Panc1 (cell line): ENCODE data around the gene CYP27C1. TPM values are rescaled to one million over a fixed set of nuclear protein-coding genes. Genes with fewer than 3 reads are reported as not detected.

ENCODE experiments used
- ATAC-seq: fragments of 200-7000 bp; cut with Tn5 transposase; 2 replicates; pipeline ENCODE4 v1.9.1; 2020; ENCODE audit warnings: mild to moderate bottlenecking, moderate library complexity
- BruUV-seq: library from RNA; stranded (reverse); fragments of 400-500 nt; replicated peaks from 2 replicates; lab custom pipeline; 2021; lab: Mats Ljungman, UMichigan
- CTCF ChIA-PET: fragments of 300-600 bp; sonication (Branson Sonifier 250); formaldehyde crosslinking; loops from one replicate; lab custom pipeline; 2022; ENCODE audit warnings: antibody characterized with exemption; lab: Charles Lee
- POLR2A ChIA-PET: fragments of 300-600 bp; sonication (Branson Sonifier 250); formaldehyde crosslinking; loops from one replicate; lab custom pipeline; 2022; ENCODE audit warnings: antibody characterized with exemption; lab: Charles Lee
- DNase-seq: peaks from one replicate; pipeline ENCODE4 v3.0.0-alpha.2; 2010; ENCODE audit warnings: low read depth, low spot score
- H3K27ac ChIP-seq: 2 replicates; pipeline ENCODE4 v1.5.1; 2011; ENCODE audit warnings: mild to moderate bottlenecking, low read length, inconsistent platforms
- H3K27me3 ChIP-seq: fragments of 200-500 bp; sonication (Bioruptor generic); 2 replicates; pipeline ENCODE4 v1.6.0; 2014; ENCODE audit warnings: low read length, inconsistent platforms; ENCODE audit not compliant: control insufficient read depth, insufficient read depth
- H3K36me3 ChIP-seq: fragments of 200-500 bp; sonication (Bioruptor generic); 2 replicates; pipeline ENCODE4 v1.5.1; 2014; ENCODE audit warnings: inconsistent platforms, mild to moderate bottlenecking, low read length, moderate library complexity; ENCODE audit not compliant: control insufficient read depth, insufficient read depth
- H3K4me1 ChIP-seq: 2 replicates; pipeline ENCODE4 v1.5.1; 2011; ENCODE audit warnings: inconsistent platforms, mild to moderate bottlenecking, low read length, moderate library complexity; ENCODE audit not compliant: control insufficient read depth, insufficient read depth
- H3K4me3 ChIP-seq, 2 experiments: 2 replicates each; pipeline ENCODE4 v1.5.1; 2011 to 2012; ENCODE audit warnings: low read depth in 2 of 2, low read length in 2 of 2, mild to moderate bottlenecking in 2 of 2, inconsistent platforms in 1 of 2, moderate library complexity in 1 of 2
- H3K9me3 ChIP-seq: fragments of 200-500 bp; sonication (Bioruptor generic); 2 replicates; pipeline ENCODE4 v1.5.1; 2014; ENCODE audit warnings: low read depth, mild to moderate bottlenecking, inconsistent platforms, low read length, moderate library complexity; ENCODE audit not compliant: control insufficient read depth, insufficient read depth
- CTCF ChIP-seq: fragments of 450-650 bp; IDR thresholded peaks from 2 replicates; pipeline ENCODE4 v1.5.1; 2017; ENCODE audit warnings: mild to moderate bottlenecking
- POLR2AphosphoS5 ChIP-seq: IDR thresholded peaks from 2 replicates; pipeline ENCODE4 v1.6.1; 2012; ENCODE audit warnings: mild to moderate bottlenecking, low read depth, low read length, moderate library complexity
- REST ChIP-seq, 2 experiments: IDR thresholded peaks; 2 replicates each; pipeline ENCODE4 v1.6.1; 2011 to 2012; ENCODE audit warnings: low read depth in 2 of 2, control low read depth in 1 of 2, low read length in 1 of 2, mild to moderate bottlenecking in 1 of 2, moderate library complexity in 1 of 2; ENCODE audit not compliant: insufficient read depth in 1 of 2
- SIN3A ChIP-seq: IDR thresholded peaks from 2 replicates; pipeline ENCODE4 v1.6.1; 2012; ENCODE audit warnings: low read depth, mild to moderate bottlenecking, low read length, moderate library complexity, borderline replicate concordance; ENCODE audit not compliant: insufficient read depth
- TCF7L2 ChIP-seq: IDR thresholded peaks from 2 replicates; pipeline ENCODE4 v1.6.1; 2011; ENCODE audit warnings: mild to moderate bottlenecking, low read depth, low read length, inconsistent platforms
- in situ Hi-C: cut with HindIII; loops from 2 replicates; pipeline ENCODE4 v1.10.0; 2016; ENCODE audit warnings: low sequenced_read_pairs, low pct_unique_long_range_greater_than_20kb
- intact Hi-C: fragments of 100-400 bp; cut with micrococcal nuclease; formaldehyde crosslinking; loops from one replicate; pipeline ENCODE4 v1.10.0; 2022; ENCODE audit not compliant: unreplicated experiment
- total RNA-seq: library from RNA; stranded (reverse); gene quantifications from one replicate; pipeline ENCODE4 v1.2.1, GENCODE V29; 2021; ENCODE audit not compliant: unreplicated experiment

CYP27C1 gene
- total RNA-seq, 1 experiment from 2014 or later: 5.7 TPM

GRCh38 chr2:127256381-127256780 lies 36.3 kb upstream of the CYP27C1 start:
- TF ChIP-seq SIN3A (no peak), CTCF (no peak), REST (IDR thresholded peaks at IDR 0.05; ENCODE audit: insufficient read depth in 1 of 2, low read depth in 2 of 2, low read length in 1 of 2) (no peak), TCF7L2 (no peak), POLR2AphosphoS5 (no peak)
- in situ Hi-C loops: no loop called here
- BruUV-seq: no TSS peak
- CTCF ChIA-PET: no interaction called here
- intact Hi-C loops: no loop called here
- DNase-seq (no peak), ATAC-seq (no peak)
- POLR2A ChIA-PET: no interaction called here
- H3K27ac ChIP-seq: no peak overlapping the region
- no peaks in the 10 kb centered on the region for H3K4me1 ChIP-seq
- H3K9me3 ChIP-seq: no peaks in the 10 kb centered on the region
- H3K27me3 ChIP-seq: no peaks in the 10 kb centered on the region
- no peak overlapping the region for H3K4me3 ChIP-seq
- no peaks in the 10 kb centered on the region for H3K36me3 ChIP-seq

- no peaks in the 10 kb centered on the region for H3K27me3 ChIP-seq
- no peaks in the 10 kb centered on the region for H3K4me1 ChIP-seq
- no peak overlapping the region for H3K27ac ChIP-seq
- no peaks in the 10 kb centered on the region for H3K36me3 ChIP-seq
- no TSS peak for BruUV-seq
- DNase-seq (no peak), ATAC-seq (no peak)
- no peak overlapping the region for H3K4me3 ChIP-seq
- intact Hi-C loops (no loop called here), in situ Hi-C loops (no loop called here)
- no peaks in the 10 kb centered on the region for H3K9me3 ChIP-seq
- TF ChIP-seq CTCF (no peak), SIN3A (no peak), REST (IDR thresholded peaks at IDR 0.05; ENCODE audit: insufficient read depth in 1 of 2, low read depth in 2 of 2, low read length in 1 of 2) (no peak), POLR2AphosphoS5 (no peak), TCF7L2 (no peak)
- ChIA-PET CTCF (no interaction called here), POLR2A (no interaction called here)
Observed at GRCh38 chr2:127255721-127256120, 35.6 kb upstream of the CYP27C1 start.
